ENCODE data around the gene SPOPL.
"Not testable (repeated sequence)": the region's sequence is repeated elsewhere in the genome, so short reads cannot be mapped to it uniquely, and the experiment has no call there.

Gene SPOPL

GRCh38 chr2:138537170-138537915 is 35.8 kb downstream of the SPOPL start:
- TF ChIP-seq, protein P1, sequence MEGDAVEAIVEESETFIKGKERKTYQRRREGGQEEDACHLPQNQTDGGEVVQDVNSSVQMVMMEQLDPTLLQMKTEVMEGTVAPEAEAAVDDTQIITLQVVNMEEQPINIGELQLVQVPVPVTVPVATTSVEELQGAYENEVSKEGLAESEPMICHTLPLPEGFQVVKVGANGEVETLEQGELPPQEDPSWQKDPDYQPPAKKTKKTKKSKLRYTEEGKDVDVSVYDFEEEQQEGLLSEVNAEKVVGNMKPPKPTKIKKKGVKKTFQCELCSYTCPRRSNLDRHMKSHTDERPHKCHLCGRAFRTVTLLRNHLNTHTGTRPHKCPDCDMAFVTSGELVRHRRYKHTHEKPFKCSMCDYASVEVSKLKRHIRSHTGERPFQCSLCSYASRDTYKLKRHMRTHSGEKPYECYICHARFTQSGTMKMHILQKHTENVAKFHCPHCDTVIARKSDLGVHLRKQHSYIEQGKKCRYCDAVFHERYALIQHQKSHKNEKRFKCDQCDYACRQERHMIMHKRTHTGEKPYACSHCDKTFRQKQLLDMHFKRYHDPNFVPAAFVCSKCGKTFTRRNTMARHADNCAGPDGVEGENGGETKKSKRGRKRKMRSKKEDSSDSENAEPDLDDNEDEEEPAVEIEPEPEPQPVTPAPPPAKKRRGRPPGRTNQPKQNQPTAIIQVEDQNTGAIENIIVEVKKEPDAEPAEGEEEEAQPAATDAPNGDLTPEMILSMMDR (IDR thresholded peaks at IDR 0.05; ENCODE audit: low read depth, low read length): no peak
- DNase-seq (ENCODE audit: low read depth in 2 of 2): no peak
- H3K4me3 ChIP-seq (replicated peaks in 1 of 2; ENCODE audit: low read depth in 2 of 2, low read length in 2 of 2): no peak overlapping the region

GRCh38 chr2:138544206-138544605 is 42.6 kb downstream of the SPOPL start:
- not testable (repeated sequence) for DNase-seq (ENCODE audit: low read depth in 2 of 2); H3K4me3 ChIP-seq (replicated peaks in 1 of 2; ENCODE audit: low read depth in 2 of 2, low read length in 2 of 2)

DNA sequence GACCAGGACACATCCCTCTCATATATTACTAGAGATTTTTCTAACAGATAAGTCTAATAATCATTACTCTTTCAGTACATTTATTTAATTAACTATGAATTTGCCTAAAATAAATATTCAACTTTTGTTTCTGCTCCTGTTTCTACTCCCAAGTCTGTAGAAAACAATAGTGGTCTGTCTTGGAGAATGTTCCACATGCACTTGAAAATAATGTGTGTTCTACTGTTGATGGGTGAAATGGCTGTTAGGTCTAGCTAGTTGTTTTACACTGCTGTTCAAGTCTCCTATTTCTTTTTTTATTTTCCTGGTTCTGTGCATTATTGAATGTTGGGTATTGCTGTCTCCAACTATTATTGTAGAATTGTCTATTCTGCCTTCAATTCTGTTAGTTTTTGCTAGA is 47.2 kb downstream of the SPOPL start:
- TF ChIP-seq, protein P1 (IDR thresholded peaks at IDR 0.05; ENCODE audit: low read depth, low read length): no peak
- DNase-seq (ENCODE audit: low read depth in 2 of 2): no peak
- H3K4me3 ChIP-seq (replicated peaks in 1 of 2; ENCODE audit: low read depth in 2 of 2, low read length in 2 of 2): no peak overlapping the region

GRCh38 chr2:138550172-138550571 is 48.6 kb downstream of the SPOPL start:
- TF ChIP-seq, protein P1 (IDR thresholded peaks at IDR 0.05; ENCODE audit: low read depth, low read length): no peak
- no peak for DNase-seq (ENCODE audit: low read depth in 2 of 2)
- H3K4me3 ChIP-seq (replicated peaks in 1 of 2; ENCODE audit: low read depth in 2 of 2, low read length in 2 of 2): no peak overlapping the region

DNA sequence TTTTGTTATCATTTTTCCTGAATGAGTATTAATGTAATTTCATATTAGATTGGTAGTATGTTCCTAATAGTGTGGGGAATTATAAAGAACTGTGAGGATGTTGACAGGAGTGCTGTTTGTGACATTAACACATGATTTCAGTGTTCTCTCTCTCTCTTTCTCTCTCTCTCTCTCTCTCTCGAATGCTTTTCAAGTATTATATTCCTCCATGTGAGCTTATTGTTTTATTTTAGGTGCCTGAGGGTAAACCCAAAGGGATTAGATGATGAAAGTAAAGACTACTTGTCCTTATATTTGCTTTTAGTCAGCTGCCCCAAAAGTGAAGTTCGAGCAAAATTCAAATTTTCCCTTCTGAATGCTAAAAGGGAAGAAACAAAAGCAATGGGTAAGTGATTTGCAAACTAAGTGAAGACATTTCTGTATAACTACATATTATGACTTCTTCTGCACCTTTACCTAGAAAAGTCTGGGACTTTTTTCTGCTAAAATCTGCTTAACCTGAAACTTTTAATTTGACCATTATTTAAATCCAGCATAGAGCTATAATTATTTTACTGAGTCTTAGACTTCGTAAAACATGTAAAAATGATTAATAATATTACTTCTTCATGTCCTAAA is 49.2 kb downstream of the SPOPL start:
- no peak for DNase-seq (ENCODE audit: low read depth in 2 of 2)
- H3K4me3 ChIP-seq (replicated peaks in 1 of 2; ENCODE audit: low read depth in 2 of 2, low read length in 2 of 2): no peak overlapping the region
- TF ChIP-seq, protein P1 (IDR thresholded peaks at IDR 0.05; ENCODE audit: low read depth, low read length): no peak

DNA sequence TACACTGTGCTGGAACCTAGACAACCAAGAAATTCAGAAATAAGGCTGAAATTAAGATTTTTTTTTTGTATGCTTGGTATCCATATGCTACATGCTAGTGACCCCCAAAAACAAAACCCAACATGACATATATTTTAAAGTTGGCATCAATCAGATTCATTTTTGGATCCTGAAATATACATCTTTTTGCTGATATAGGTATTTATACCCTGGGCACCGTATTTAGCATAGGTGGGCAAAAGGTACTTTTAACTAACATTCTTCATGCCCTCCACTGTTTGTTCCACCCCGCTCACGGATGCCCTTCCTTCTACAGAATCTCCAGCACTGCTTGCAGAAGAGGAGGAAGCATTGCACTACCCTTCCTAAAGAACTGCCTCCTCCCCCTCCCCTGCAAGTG is 52.6 kb downstream of the SPOPL start:
- TF ChIP-seq, protein P1 (IDR thresholded peaks at IDR 0.05; ENCODE audit: low read depth, low read length): no peak
- H3K4me3 ChIP-seq (replicated peaks in 1 of 2; ENCODE audit: low read depth in 2 of 2, low read length in 2 of 2): no peak overlapping the region
- DNase-seq (ENCODE audit: low read depth in 2 of 2): no peak

DNA sequence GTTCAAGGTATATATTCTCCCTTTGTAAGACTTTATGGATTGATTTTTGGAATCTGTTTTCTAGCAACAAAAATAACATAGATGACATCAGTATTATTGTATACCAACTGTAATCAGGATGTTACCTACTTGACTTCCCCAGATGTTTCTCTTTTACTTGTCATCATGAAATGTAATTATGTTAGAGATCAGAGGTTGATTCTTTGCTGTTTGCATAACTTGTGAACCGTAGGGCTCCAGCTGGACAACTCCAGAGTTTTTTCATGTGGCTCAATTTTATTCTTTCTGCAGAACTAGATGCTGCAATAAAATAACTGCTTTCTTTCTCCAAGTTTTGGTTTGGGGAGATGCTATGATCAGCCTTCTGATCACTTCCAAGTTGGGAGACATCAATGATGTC is 58.1 kb downstream of the SPOPL start:
- no peak overlapping the region for H3K4me3 ChIP-seq (replicated peaks in 1 of 2; ENCODE audit: low read depth in 2 of 2, low read length in 2 of 2)
- no peak for DNase-seq (ENCODE audit: low read depth in 2 of 2)
- TF ChIP-seq, protein P1 (IDR thresholded peaks at IDR 0.05; ENCODE audit: low read depth, low read length): no peak
